GM19324 (cell line): ENCODE data around the gene PF4V1.

ENCODE experiments used
- ATAC-seq: cut with Tn5 transposase; IDR thresholded peaks from one replicate; pipeline ENCODE4 v1.9.1; 2021; ENCODE audit warnings: mild to moderate bottlenecking, moderate library complexity; ENCODE audit not compliant: unreplicated experiment, low FRiP score

PF4V1 gene

DNA sequence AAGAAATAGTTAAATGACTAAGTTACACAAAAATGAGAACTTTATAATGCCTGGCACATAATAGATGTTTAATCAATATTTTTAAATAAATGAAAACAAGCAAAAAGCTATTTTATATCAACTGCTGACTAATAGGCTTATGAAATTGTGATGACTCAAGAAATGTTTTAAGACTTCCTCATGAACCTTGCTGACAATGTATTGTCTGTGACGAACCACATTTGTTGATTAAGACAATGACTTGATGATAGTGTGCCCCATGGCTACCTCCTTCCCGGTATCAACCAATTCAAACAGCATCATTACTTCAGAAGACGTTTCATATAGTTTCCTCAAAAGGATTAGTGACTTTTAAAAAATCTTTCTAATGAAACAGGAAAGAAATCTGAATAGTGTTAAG lies 8.8 kb upstream of the PF4V1 start:
- ATAC-seq, result no peak

DNA sequence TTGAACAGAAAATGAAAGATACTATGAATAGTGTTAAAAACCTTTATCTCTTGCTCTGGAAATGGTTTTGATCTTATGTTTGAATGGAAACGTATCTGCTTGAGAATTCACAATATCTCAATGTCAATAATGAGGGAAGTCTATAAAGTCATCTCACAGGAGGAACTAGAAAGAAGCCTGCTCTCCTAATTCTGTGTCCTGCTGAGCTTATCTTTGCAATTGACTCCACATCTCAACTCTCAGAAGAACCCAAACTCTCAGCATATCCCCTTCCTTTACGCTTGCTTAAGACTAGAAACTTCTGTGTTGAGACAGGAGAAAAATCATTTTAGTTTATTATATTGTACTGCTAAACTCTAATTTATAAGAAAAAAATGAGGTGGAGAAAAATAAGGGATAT lies 8.3 kb upstream of the PF4V1 start:
- ATAC-seq, result no peak

DNA sequence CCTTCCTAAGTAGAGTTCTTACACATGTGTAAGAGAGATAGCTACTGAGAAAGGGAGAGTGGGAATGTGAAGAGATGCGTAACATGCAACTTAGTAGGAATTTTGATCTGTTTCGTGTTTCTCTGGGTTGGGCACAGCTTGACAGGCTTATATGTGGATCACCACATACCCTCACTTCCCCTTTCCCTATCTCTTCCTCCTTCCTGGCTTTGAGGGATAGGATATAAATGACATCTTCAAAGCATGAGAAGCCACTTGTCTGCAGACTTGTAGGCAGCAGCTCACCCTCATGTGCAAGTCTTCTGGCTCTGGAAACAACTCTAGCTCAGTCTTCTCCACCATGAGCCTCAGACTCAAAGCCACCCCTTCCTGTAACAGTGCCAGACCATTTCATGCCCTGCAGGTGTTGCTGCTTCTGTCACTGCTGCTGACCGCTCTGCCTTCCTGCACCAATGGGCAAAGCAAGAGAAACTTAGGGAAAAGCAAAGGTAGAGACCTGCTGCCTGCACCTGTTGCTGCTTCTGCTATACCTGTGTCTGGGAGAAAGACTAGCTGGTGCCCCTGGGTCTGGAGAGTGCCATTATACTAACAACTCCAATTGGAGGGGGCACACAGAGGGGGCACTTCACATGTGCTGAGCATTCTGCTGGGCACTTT lies 5.4 kb upstream of the PF4V1 start:
- no peak for ATAC-seq

DNA sequence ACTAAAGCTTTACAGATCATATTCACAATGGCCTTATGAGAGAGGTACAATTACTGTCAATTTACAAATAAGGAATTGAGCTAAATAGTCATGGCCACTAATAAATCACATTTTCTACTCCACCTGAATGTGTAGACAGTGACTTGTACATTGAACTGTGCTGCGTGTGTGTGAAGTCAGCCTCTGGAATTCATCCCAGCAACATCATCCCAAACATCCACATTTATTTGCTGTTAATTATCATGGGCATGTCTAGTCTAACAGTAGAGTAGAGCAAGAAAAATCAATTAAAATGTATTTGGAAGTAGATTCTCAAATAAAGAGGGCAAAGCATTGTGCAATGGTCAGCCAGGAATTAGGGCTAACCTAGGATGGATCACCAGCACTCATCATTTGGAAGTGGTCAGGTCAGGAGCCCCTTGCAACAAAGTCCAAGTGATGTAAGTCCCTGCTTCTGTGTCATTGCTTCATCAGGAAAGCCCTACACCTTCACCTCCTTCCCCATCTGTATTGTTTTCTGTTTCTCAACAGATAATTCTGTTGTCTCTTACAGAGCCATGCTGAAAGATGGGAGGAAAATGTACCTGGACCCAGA lies 4.8 kb upstream of the PF4V1 start:
- no peak for ATAC-seq

DNA sequence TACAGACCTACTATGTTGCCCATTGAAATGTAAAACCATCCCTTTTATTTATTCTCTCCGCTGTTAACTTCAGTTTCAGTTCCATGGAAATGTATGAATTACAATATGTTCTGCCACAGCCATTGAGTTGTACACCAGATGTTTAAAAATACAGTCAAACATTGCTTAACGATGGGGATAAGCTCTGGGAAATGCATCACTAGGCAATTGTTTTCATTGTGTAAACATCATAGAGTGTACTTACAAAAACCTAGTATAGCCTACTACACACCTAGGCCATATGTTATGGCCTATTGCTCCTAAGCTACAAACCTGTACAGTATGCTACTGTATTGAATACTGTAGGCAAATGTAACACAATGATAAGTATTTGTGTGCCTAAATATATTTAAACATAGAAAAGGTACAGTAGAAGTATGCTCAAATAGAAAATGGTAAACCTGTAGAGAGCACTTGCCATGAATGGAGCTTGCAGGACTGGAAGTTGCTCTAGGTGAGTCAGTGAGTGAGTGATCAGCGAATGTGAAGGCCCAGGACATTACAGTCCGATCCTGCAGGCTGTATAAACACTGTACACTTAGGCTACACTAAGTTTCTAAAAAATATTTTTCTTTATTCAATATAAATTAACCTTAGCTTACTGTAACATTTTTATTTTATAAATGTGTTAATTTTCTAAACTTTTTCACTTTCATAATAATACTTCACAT lies 2.7 kb upstream of the PF4V1 start:
- ATAC-seq, result no peak

DNA sequence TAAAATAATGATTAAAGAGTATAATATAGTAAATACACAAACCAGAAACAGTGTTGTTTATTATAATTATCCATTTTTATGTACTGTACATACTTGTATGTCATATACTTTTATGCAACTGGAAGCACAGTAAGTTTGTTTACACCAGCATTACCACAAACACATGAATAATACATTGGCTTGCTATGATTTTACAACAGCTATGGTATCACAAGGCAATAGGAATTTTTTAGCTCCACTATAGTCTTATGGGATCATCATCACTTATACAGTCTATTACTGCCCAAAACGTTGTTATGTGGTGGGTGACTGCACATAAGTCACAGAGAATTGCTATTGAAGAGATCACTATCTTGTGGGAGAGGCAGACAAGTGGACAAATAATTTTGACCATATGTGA lies 1.8 kb upstream of the PF4V1 start:
- ATAC-seq, result no peak

DNA sequence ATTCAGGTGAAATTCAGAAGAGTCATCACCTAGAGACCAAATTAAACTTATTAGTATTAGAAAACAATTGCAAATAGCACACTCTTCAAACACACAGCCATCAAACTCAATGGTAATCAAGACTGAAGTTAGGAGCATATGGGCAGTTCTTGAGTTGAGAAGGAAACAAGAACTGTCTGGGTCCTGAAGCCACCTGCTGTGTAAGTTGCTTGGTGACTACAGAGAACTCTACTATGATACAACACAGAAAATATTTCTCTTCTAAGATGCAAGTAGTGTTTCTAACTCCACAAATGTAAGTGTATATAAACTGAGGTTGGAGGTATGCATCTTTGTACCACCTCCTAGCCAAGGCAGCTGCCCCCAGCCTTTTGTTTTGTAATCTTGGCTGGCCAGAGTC lies 325 bp upstream of the PF4V1 start:
- ATAC-seq, result no peak

DNA sequence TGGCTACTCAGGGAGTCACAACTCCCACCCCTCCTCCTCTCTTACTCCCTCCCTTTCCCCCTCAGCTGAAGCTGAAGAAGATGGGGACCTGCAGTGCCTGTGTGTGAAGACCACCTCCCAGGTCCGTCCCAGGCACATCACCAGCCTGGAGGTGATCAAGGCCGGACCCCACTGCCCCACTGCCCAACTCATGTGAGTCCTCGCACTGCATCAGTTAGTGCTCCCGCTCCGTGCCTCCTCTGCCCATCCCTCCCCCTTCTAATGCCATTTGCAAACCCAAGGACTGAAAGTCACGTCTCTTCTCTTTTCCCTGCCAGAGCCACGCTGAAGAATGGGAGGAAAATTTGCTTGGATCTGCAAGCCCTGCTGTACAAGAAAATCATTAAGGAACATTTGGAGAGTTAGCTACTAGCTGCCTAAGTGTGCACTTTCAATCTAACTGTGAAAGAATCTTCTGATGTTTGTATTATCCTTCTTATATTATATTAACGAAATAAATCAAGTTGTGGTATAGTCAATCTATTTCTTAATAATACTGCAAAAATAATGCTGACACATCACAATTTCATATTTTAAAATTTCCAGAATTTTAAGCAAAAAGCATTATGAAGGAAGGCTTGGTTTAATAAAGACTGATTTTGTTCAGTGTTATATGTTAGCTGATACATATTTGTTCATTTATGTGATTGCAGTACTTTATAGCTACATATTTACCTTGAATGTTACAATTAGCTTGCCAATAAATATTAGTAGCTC lies 800 bp downstream of the PF4V1 start:
- no peak for ATAC-seq

DNA sequence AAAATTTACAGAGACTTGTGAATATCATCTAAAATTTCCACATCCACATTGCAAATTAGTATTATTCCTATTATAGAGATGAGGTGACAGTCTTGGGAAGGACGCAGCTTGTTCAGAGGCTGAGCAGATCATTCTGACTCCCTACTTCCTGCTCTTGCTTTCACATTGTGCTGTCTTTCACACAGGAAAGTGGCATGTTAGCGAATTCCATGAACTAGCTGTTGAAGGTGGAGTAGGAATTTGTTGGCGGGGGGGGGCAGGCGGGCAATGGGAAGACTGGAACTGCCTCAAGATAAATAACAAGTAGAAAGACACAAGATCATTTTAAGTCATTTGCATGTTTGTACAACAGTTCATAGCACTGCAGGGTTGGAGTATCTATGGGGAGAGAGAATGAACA lies 2.3 kb downstream of the PF4V1 start:
- no peak for ATAC-seq

DNA sequence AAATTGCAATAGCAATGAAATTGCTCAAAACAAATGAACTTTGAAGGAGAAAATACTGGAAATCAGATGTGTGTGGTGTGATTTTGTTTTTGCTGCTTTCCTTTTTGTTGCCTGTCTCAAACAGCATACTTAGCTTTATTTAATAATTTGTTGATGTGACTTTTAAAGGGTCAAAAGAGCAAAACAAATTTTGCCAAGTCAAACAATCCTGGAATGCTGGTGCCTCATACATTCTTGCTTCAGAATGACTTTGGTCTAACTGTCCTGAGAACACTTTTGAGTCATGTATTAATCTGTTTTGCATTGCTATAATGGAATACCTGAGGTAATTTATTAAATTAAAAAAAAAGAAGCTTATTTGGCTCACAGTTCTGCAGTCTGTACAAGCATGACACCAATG lies 3.4 kb downstream of the PF4V1 start:
- ATAC-seq, result no peak

DNA sequence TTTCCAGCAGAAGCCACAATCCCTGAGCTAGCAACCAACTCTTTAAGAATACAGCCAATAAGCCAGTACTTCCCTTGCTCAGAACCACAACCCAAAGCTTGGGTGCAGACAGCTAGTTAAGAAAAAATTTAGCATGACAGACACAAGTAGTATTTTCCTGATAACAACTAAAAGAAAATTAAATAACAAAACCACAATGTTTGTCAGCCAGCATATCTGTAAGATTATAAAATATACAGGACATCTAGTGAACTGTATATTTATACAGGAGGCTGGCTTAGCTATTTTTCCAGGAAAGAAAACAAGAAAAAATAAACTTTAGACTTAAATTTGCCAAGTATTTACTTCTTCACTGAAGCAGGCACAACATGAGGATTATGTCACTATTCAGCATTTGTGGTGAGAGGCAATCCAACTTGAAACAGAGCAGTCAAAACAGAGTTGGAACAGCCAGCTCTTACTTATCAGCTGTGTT lies 6.6 kb downstream of the PF4V1 start:
- ATAC-seq, result no peak

DNA sequence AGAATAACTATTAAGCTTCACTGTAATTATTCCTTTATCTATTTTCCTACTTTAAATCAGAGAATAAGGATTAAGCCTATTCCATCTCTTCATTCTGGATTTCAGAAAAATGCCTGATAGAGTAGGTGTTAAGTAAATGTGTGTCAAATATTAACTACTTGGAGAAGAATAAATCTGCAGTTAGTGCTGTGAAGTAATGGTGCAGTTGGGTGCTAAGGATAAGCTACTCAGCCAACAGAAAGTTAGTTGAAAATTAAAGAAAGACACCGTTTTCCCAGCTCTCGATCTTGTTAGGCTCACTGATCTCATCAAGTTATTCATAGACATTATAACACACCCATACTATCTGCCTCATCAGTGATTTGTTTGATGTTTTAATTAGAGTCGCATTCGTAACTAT lies 7.1 kb downstream of the PF4V1 start:
- no peak for ATAC-seq

DNA sequence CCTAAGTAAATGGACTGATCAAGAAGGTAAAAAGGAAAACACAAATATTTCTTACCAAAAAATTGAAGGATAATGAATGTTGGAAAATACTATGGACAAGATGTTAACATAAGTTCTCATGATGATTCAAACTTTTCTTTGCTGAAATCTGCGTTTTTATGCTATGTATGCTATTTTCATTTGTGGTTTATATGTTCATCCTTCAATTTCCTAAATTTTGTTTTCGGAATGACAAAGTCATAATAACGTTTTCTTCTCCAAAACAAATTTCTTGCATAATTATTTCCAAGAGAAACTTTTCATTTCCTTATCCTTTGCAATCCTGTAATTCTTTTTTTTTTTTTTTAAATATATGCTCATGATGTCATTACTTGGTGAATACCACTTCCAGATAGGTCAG lies 7.8 kb downstream of the PF4V1 start:
- no peak for ATAC-seq

DNA sequence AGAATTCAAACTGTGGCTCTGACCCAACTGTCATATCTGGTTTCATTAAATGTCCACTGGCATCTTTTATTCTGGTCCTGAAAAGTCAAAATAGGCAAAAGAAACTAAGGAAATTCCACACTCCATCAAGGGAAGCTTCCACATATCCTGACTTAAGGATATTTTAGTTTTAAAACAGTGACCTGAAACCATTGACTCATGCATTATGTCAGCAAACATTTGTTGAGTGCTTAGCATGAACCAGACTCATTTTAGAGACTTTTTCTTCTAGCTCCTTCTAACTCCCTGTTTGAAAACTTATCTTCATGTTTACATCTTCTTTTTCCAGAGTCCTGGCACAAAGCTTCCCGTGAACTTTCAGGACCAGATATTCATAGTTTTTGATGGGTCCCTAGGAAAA lies 9.2 kb downstream of the PF4V1 start:
- no peak for ATAC-seq

DNA sequence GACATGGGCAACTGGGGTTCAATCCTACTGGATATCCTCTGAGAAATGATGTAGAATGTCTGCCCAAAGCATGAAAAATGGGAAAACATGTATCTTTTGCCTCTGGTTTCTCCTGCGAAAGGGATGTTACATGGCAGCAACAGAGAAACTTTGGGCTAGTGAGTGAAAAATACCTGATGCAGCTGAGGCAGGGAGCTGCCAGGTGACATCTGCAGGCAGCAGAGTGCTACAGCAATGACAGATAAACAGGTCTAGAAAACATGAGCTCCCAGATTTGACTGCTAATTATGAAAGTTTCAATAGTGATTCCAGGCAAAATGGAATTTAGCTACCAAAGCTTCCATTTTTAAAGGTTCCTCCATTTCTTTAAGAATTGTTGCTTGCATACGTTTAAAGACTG lies 11.3 kb downstream of the PF4V1 start:
- no peak for ATAC-seq

DNA sequence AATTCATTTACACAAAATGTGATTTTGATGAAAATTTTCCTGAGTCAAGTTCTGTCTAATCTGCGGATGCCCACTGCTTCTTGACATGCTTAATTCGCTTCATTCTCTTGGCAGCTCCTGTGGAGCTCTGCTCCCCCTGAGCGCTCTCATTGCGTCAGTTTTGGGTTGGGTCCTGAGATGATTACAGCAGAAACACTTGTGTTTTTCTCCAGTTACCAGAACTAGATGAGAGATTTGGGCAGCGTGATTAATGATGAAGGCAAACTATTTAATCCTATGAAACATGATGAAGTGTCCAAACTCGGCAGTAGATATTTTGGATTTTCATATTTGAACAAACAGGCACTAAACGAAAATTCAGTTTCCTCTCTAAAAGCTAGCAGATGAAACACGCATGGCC lies 11.9 kb downstream of the PF4V1 start:
- no peak for ATAC-seq

DNA sequence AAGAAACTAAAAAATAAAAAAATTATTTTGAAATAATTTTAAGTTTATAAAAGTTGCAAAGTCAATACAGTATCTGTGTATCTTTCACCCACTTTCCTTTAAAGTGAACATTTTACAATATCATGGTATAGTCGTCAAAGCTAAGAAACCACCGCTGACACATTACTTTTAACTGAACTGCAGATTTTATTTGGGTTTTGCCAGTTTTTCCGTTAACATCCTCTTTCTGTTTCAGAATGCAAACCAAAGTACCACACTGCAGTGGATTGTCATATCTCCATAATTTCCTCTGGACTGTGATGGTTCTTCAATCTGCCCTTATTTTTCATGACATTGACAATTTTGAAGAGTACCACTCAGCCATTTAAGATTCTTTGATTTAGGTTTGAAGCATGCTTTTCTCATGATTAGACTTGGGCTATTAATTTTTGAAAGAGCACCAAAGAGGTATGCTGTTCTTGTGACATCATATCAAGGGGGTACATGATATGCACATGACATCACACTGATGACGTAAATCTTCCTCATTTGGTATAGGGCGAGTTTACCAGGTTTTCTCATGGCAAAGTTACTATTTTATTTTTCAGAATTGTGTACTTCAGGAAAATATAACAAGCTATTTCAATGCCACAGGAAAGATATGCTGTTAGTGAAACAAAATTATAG lies 12.5 kb downstream of the PF4V1 start:
- ATAC-seq, result no peak

DNA sequence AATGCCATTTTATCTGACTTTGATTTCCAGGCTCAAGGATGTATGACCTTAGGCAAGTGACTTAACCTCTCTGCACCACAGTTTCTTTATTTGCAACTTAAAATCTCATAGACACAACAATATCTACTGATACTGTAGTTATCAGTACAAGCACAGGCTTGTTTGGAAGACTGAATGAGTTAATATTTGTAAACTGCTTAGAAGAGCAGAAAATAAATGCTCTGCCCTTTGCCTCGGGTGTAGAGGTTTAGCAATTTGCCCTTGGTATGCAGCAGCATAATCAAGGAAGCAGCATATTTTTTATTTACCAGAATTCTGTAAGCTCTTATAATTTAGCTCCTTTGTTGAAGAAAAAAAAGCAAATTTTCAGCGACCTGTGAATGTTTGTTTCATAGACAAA lies 13.2 kb downstream of the PF4V1 start:
- no peak for ATAC-seq

DNA sequence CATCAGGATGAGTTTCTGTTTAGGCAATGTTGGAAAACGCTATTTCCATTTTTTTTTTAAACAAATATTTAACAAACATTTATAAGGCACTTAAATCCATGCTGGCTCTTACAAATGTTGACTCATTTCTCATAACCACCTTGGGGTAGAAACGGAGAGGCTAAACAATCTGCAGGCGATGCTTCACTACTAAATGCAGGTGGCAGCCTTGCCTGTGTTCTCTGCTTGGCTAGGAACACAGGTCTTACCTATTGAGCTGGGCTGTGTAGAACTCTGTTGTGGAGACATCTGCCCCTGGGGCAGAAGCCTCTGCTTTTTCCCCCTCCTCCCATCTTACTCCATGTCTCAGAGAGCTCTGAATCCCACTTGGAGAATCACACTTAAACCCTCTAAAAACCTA lies 14.7 kb downstream of the PF4V1 start:
- no peak for ATAC-seq

DNA sequence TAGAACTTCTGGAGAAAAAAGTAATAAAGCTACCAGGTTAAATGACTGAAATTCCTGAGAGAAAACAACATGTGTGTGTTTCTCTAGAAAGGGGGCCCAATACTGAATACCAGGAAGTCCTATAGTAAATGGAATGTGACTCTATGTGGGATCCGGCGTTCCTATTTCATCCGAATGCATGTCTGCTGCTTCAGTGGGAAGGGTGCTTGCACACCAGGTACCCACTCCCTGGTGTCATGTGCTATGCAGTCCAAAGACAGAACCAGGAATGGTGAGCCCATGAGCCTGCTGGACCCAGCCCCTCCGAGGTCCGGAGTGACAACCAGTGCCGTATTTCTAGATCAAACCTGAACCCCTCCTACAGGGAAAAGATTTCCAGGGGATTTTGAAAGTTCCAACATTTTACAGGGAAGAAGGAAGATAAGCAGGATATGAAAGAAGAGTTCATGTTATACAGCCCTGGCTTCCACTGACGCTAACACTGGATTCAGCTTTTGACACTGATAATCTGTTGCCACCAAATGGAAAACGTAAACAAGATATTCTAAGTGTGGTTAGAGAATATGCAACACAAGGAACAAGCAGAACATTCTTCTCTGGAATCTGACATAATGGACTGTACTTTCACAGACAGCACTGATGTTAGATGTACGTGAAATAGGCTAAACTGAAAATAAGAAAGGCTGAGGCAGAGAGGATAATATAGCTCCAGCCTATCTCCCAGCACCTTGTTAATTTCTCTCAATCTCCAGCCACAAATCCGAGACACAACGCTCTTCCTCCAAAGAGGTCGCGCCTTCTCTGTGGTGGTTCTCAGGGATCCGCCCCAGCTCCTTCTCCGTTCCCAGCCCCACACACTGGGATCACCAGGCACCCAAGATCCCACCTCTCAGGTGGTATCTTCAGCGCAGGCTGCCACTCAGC lies 15.4 kb downstream of the PF4V1 start:
- ATAC-seq, result no peak
